HG03097 (cell line): ENCODE data around the gene RENBP.

Source experiments
- ATAC-seq: cut with Tn5 transposase; IDR thresholded peaks from one replicate; pipeline ENCODE4 v1.9.1; 2021; ENCODE audit not compliant: unreplicated experiment, low FRiP score

RENBP gene

GRCh38 chrX:153922932-153923857 lies 21.2 kb downstream of the RENBP start:
- ATAC-seq = no peak

- no peak for ATAC-seq
Measured at GRCh38 chrX:153921511-153922446, 22.7 kb downstream of the RENBP start.

- no peak for ATAC-seq
Measured at GRCh38 chrX:153921070-153921469, 23.4 kb downstream of the RENBP start.

- no peak for ATAC-seq
Measured at GRCh38 chrX:153920546-153920945, 23.9 kb downstream of the RENBP start.

GRCh38 chrX:153919281-153919680 lies 25.2 kb downstream of the RENBP start:
- no peak for ATAC-seq

GRCh38 chrX:153917869-153918268 lies 26.6 kb downstream of the RENBP start:
- ATAC-seq = no peak

GRCh38 chrX:153913701-153914100 lies 30.7 kb downstream of the RENBP start:
- no peak for ATAC-seq

GRCh38 chrX:153913211-153913610 lies 31.2 kb downstream of the RENBP start:
- no peak for ATAC-seq

GRCh38 chrX:153911798-153912197 lies 32.6 kb downstream of the RENBP start:
- no peak for ATAC-seq

GRCh38 chrX:153910446-153910845 lies 34.0 kb downstream of the RENBP start:
- ATAC-seq = no peak

- ATAC-seq = no peak
Measured at GRCh38 chrX:153909980-153910360, 34.5 kb downstream of the RENBP start.

- no peak for ATAC-seq
Measured at GRCh38 chrX:153909024-153909979, 35.1 kb downstream of the RENBP start.

- no peak for ATAC-seq
Measured at GRCh38 chrX:153908219-153908860, 36.1 kb downstream of the RENBP start.

- no peak for ATAC-seq
Measured at GRCh38 chrX:153907456-153907855, 37.0 kb downstream of the RENBP start.

- no peak for ATAC-seq
Measured at GRCh38 chrX:153906126-153906917, 38.1 kb downstream of the RENBP start.

- no peak for ATAC-seq
Measured at GRCh38 chrX:153905481-153906095, 38.9 kb downstream of the RENBP start.

GRCh38 chrX:153903991-153904957 lies 40.2 kb downstream of the RENBP start, which contains the start of gene AVPR2:
Gene AVPR2, plus strand, starts transcription at chrX:153904673. Its CDS starts 473 bp downstream, at chrX:153905146.
- no peak for ATAC-seq
